Prostate gland (tissue), 1 donor: ENCODE measurements around the gene GRAMD4.

Experiments
- POLR2A ChIP-seq: fragments of 450-650 bp; IDR thresholded peaks from one replicate; pipeline ENCODE4 v1.6.1; 2016; ENCODE audit warnings: antibody characterized with exemption, mild to moderate bottlenecking
- POLR2AphosphoS5 ChIP-seq: sonication (generic); formaldehyde crosslinking; IDR thresholded peaks from one replicate; pipeline ENCODE4 v1.6.1; 2017; ENCODE audit warnings: antibody characterized with exemption

DNA sequence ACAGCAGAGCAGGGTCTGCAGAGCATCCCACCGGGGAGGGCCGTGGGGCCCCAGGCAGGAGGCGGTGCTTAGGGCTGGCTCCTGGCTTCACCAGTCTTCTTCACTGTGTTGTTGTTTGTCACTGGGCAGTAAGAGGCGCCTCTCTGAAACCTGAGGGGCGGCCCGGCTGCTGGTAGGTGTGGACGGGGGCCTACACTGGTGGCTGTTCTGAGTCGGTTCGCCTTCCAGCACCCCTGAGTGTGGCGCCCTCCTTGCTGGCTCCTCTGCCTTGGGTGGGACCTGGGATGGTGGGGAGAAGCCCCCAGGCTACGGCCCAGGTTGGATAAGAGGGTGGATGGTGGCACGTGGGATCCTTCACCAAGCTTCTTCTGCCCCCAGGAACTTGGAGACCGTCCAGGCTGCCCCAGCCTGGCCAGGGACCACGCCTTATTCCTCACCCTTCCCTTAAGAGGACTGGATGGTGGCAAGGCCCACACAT, 10.4 kb upstream of the GRAMD4 start:
- TF ChIP-seq POLR2AphosphoS5: no peak
- TF ChIP-seq POLR2A: no peak
